ENCODE measurements around the gene APOA1.
"Not testable (repeated sequence)": the region's sequence is repeated elsewhere in the genome, so short reads cannot be mapped to it uniquely, and the experiment has no call there.

The APOA1 gene

DNA sequence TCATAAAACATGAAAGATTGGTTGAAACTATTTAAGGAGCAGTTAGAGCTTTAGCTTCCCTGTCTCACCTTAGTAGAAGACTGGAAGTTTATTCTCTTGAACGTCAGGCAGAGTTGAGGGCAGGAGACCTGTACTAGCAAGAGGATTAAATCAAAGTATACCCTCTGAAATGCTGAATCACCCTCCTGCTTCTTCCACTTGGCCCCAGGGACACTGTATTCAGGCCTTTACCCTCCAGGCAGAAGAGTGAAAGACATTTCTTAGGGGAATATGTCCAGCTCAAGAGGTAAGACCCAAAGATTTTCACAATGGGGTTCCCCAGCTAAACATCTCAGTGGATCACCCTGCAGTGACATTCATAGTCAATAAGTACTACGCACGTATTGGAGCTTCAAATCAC lies 26.2 kb downstream of the APOA1 start:
- DNase-seq: no peak

DNA sequence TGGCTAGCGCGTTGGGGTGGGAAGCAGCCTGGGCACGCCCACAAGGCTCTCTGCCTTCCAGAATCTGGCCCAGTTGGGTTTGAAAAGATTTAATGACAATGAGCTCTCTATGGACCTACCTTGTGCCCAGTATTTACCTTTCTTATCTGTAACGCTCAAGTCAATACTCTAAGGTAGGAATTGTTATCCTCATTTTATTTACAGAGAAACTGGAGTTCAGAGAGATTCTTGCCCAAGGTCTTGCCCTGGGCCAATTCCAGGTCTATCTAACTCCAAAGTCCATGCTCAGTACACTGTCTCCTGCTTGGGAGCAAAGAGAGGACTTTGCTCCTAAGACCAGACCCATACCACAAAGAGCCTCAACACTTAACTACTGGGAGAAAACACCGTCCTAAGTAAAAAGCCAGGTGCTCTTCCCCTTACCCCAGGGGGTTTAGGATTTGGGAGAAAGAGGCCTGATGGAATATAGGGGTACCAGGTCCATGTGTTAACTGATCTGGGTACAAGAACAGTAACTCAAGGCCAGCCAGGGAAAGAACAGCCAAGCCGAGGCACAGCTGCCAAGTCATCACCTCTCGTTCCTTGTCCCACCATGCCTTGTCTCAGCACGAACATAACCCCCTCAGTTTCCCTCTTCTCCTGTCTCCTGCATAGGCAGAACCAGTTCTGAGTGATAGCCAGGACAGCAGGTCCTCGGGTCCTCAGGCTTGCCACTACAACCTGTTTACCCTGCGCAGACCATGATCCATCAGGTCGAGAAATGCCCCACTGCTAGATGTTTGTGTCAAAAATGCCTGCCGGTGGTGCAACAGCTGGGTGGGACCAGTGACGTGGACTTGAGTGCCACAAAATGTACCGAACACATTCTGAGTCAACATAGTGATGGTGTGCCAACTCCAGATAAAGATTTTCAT lies 28.9 kb downstream of the APOA1 start:
- DNase-seq: no peak

DNA sequence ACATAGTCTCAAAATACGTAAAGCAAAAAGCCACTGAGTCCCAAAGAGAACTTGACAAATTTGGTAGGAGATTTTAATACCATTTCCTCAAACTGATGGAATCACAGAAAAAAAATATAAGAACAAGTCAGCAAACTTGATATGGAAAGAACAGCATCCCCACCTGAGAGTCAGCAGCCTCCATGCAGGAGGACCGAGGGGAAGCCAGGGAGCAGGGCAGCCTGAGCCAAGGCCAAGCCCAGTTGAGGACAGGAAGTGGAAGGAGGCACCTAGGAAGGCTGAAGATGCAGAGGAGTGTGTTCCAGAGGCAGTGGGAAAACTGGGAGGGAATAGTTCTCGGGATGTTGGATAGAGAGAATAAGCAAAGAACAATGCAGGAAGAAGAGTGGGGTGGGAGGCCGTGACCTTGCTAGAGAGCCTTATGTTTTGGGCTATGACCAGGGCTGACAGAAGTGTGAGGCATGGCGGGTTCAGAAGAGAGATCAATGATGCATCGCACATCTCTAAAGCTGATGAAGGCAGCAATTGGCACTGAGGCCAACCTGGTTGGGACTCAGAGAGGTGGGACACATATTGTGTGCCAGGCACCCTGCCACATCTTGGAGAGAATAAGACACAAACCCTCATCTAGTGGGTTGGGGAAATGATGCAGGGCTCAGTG lies 29.7 kb downstream of the APOA1 start:
- no peak for DNase-seq

DNA sequence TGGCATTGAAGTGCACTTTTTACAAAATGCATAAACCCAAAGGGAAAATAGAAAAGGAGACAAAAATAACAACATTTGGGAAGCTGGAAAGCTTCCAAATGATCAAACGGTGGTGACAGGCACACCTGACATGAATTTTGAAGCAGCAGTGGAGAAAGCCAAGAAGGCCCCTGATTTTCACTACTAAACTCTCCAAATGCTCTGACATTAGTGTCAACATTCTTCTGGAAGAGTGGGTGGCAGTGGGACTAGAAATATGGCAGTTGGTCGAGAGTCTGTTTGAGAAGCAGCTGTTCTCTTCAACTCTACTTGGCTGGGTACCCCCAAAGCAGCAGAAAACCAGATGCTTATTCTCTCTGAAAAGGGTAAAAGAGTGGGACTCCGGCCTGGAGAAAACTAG lies 33.4 kb downstream of the APOA1 start:
- DNase-seq: no peak

DNA sequence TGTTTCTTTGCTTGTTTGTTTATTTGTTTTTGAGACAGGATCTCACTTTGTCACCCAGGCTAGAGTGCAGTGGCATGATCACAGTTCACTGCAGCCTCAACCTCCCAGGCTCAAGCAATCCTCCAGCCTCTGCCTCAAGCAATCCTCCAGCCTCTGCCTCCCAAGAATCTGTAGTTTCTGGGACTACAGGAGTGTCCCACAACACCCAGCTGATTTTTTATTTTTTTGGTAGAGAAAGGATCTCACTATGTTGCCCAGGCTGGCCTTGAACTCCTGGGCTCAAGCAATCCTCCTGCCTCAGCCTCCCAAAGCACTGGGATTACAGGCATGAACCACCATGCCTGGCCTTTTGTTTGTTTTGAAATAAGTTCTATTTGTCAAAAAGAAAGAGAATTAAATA lies 35.8 kb downstream of the APOA1 start:
- not testable (repeated sequence) for DNase-seq

DNA sequence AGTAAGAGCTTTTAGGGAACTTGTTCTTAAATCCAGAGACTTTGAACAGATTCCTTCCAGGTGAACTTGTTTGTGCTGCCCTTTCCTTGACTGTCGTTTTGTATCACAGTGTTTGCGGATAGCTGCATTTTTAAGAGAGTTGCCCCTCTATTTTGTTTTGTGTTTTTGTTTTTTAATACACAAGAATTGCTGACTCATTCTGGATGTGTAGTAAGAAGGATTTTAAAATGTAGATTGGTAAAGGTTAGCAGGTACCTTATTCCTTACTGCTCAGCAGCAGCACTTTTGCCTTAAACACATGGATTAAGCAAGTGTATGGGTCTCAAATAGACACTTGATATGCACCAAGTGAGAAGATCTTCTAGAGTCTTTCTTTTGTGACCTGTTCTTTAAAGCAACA lies 36.8 kb downstream of the APOA1 start:
- no peak for DNase-seq

DNA sequence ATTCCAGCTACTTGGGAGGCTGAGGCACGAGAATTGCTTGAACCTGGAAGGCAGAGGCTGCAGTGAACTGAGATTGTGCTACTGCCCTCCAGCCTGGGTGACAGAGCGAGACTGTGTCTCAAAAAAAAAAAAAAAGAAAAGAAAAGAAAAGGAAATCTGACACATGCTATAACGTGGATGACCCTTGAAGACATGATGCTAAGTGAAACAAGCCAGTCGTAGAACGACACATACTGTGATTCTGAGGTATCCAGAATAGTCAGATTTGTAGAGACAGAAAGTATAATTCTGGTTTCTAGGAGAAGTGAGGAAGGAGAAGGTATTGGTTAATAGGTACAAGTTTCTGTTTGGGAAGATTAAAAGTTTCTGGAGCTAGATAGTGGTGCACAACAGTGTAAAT lies 39.1 kb downstream of the APOA1 start:
- DNase-seq: no peak

DNA sequence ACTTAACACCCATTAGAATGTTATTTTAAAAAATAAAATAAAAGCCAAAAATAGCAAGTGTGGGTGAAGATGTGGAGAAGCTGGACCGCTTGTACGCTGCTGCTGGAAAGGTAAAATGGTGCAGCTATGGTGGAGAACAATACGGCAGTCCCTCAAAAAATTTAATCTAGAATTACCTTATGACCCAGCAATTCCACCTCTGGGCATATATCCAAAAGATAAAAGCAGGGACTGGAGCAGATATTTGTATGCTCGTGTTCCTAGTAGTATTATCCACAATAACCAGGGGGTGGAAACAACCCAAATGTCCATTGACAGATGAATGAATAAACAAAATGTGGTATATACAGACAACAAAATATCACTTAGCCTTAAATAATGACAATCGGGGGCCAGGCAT lies 39.6 kb downstream of the APOA1 start:
- no peak for DNase-seq

DNA sequence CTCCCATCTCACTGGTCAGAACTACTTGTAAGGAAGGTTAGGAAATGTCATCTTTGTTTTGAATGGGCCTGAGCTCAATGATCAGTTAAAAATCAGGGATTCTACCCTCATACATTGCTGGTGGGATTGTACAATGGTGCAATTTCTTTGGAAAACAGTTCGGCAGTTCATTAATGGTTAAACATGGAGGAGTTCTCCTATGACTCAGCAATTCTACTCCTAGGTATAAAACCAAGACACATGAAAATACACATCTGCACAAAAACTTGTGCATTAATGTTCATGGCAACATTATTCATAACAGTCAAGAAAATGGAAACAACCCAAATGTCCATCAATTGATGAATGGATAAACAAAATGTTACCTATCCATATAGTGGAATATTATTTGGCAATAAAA lies 40.9 kb downstream of the APOA1 start:
- no peak for DNase-seq

DNA sequence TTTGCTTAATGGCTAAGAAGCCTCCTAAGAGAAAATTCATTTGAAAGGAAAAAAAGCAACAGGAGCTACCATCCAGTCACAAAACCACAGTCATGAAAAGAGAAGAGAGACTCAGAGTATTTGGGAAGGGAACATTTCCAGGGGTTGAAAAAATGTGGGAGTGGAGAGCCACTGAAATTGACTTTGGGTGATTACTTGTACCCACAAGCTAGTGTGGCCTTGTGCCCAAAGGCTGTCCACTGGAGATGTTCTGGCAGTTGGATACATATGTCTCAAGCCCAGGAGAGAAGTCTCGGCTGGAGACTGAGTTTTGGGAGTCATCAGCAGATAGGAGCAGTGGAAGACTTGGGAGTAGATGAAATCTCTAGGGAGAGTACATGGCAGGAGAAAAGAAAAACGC lies 42.6 kb downstream of the APOA1 start:
- DNase-seq: no peak

DNA sequence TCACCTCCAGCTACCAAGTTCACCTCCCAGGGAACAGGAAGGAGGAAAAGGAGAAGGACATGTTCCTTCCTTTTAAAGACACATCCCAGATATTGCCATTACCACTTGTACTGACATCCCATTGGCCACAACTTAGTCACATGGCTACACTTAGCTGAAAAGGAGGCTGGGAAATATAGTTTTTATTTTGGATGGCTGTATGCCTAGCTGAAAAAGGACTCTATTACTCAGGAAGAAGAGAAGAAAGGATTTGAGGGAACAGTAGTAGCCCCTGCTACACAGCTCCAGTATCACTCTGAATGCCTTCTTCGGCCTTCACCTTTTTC lies 43.7 kb downstream of the APOA1 start:
- no peak for DNase-seq

DNA sequence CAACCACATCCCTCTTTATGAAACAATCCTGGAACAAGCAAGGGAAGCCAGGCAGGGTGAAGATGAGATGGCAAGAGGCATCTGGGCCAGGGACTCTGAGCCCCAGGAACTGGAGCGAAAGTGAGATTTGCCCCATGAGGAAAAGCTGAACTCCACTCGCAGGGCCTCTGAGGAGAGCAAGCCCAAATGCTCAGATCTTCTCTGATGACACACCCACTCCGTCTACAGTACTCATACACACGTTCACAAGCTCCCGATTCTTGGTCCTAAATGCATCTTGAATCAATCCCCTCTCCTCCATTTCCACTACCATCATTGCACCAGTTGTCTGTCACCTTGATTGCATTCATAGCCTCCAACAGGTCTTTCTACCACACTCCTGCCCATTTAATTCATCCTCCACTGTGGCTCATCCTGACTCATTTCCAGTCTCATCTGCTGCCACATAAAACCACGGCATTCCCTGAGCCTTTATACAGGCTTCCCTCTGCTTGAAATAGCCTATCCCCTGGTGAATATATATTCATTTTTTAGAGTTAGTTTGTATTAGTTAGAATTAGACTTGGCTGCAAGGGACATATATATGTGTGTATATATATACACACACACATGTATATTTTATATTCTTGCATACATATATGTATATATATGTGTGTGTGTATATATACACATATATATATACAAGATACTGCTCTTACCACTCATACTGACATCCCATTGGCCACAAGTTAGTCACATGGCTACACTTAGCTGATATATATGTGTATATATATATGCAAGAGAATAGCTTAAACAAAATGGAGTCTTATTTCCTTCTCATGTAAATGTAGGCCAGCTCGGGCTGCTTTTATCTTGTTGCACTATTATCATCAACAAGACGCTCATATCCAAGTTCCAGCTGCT lies 44.3 kb downstream of the APOA1 start:
- DNase-seq: no peak

DNA sequence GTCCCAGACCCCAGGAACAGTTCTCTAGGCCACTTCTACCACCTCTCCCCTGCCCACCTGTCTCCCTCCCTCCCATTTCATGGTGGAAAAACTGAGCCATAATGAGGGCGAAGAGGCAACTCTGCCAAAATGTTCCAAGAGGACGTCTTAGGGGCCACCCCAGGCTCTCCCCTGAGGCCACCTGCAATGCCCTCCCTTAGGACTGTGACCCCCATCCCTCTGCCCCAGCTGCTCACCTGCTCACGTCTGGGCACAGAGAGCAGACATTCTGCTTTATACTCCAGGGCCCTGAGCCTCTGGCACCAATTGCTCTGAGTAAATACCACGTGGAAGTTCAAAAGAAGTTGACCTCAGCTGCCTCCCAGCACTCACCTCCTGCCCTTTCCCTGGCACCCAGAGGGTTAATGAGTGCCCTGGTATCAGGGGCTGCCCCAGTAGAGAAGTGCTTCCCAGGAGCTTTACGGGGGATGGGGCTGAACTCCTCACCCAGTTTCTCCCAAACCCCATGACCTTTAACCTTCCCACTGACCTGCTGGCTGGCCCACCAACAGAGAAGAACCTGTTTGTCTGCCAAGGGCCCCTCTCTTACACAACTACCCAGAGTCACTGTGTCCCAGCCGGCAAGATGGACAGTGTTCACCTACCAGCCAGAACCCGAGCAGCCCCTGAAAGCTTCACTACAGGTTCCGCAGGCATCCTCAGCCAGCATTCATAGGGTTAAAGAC lies 45.1 kb downstream of the APOA1 start:
- no peak for DNase-seq

DNA sequence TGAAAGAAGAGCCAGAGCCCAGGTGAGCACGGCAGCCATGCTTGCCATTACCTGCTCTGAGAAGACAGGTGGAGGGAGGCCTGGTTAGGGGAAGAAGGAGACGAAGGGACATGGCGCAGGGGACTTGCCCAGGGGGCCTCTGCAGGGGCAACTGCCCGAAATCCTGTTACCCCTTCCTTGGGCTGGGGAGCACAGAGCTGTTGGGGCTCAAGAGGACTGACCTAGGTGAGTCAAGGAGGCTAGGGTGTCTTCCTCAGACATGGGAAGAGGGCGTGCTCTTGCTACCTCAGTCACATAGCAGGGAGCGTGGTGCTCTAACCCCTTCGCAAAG lies 45.6 kb downstream of the APOA1 start, which contains the start of gene APOA5:
Gene APOA5, minus strand, starts transcription at position 67 of the 331 bp plus-strand sequence. Its CDS starts 19 bp downstream, at position 48.
- DNase-seq: no peak

DNA sequence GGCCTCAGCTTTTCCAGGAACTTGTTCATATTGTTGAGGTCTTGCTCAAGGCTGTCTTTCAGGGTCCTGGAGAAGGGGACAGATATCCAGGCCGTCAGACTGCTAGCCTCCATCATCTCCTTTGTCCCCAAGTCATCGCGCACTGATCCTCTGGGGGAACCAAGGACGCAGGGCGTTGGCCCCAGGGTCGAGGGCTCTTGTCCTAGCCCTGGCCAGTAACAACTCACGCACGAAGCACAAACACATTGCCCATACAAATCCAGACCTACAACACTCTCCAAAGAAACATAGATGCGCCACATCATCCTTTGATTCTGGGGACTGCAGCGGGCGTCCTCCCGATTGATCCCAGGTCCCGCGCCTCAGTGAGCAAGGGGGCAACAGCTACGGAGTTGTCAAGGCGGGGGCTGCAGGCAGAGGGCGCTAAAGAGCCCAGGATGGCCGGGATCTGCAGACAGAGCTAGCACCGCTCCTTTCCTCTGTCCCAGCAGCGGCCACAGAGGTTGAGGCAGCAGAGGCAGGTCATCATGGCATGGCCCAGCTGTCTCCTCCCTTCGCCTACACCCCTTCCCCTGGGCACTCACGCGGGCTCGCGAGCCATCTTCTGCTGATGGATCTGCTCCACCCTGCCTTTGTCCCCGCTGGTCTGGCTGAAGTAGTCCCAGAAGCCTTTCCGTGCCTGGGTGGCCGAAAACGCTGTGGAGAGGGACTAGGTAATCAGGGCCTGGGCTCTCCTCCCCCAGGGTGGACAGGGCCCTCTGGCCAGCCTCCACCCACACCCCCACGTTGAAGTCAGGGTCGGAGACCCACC lies 46.2 kb downstream of the APOA1 start:
- DNase-seq: peak; percentile 34 to 64

DNA sequence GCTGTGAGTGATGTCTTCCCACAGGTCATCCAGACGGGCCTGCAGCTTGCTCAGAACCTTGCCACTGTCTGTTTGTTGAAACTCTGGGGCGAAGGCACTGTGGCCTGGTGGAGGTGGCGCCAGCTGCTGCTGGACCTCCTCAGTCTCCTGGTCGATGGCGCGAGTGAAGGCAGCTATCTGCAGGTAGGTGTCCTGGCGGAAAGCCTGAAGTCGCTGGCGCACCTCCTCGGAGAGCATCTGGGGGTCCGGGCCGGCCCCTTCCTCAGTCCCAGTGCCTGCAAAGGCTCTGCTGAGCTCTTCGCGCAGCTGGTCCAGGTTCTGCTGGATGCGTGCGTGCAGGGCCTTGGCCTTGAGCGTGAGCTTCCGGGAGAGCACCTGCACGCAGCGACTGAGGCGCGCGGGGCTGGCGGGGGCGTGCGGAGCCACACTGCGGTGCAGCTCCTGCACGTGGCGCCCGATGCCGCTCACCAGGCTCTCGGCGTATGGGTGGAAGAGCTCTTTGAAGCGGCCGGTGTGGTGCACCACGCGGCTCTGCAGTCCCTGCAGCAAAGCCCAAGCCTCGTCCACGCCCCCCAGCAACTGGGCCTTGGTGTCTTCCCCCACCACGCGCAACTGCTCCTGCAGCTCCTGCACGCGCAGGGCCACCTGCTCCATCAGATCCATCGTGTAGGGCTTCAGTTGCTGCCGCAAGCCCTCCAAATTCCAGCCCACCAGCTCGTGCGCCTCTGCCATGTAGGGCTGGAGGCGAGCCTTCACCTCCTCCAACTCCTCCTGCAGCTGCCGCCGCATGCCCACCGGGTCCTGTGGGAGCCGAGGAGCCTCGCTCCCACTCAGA lies 47.0 kb downstream of the APOA1 start:
- no peak for DNase-seq

DNA sequence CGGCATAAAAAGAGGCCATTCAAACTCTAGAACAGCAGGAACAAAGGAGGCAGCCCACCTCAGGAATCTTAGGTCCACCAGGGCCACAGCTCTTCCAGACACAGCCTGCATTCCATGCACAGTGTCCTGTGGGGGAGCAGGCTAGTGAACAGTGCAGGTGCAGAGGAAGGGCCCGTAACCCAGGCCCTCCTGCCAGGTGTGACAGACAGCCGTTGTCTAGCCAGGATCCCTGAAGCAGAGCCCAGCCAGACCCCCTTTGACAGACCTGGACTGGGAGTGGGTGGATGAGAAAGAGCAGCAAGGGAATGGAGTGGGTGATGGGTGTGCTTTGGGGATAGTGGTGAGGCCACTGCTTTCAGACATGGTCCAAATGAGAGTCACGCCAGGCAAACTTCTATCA lies 48.4 kb downstream of the APOA1 start:
- DNase-seq: no peak

DNA sequence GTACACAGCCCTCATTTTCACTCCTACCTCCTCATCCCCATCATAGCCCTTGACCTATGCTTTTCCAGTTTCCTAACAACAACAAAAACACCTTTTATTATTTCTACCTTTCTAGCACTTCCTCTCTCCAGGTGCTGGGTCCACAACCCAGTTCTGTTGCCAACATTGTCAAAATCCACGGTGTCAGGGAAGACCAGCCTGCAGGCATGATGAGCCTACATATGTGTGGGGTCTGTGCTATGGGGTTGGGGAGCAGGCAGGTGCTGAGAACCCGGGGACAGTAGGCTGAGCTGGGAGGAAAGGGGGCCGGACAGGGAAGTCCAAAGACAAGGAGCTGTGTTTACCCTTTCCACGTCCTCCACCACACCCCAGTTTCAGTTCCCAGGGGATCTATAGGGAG lies 48.9 kb downstream of the APOA1 start:
- DNase-seq: no peak

DNA sequence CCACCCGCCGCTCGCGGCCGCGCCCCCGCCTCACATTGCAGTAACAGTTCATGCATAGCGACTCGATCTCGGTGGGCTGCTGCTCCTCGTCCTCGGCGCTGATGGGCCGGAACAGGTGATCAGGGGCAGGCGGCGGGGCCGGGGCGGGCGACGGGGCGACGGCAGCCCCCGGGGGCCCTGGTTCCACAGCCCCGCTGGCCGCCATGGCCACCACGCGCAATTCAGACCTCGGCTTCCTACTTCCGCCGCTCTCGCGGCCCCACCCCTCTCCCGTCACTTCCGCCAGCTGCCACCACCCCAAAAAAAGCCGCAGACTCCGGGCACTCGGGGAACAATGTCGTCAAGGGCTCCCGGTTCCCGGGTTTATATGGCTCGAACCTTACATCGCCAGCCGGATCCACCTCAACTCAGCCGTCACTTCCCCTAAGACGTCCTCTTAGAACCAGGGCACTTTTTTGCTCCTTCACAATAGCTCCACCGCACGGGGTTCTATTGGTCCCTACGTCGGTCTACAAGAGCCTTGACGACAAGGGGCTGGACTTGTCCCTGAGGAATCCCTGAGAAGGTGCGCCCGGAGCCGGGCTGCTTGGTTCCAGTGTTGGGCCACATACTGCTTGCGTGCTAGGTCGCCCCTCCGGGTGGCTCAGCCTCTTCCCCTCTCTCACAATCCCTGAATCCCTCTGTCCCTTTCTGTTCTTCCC lies 49.5 kb downstream of the APOA1 start, which contains the start of gene ZPR1:
Gene ZPR1, minus strand, starts transcription at position 238 of the 701 bp plus-strand sequence. Its CDS starts 33 bp downstream, at position 205.
- peak; percentile 55 to 59 for DNase-seq

DNA sequence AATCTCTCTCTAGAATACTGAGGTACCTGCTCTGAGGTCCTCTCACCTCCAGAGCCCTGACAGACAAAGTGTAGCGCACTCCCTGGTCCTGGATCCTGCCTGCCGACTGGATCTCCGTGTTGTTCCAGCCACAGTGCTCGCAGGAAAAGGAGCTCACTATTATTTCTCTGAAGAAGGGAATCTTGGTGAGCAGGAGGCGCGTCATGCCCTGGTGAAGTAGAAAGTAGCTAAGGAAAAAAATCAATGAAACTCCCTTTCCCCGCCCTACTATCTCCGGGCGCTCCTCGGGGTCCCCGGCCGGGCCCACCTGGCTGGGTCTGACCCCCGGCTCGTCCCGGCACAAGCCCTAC lies 50.0 kb downstream of the APOA1 start:
- no peak for DNase-seq

All from SHP77 (cell line).